ENCODE measurements around the gene FOXJ3.

The FOXJ3 gene

DNA sequence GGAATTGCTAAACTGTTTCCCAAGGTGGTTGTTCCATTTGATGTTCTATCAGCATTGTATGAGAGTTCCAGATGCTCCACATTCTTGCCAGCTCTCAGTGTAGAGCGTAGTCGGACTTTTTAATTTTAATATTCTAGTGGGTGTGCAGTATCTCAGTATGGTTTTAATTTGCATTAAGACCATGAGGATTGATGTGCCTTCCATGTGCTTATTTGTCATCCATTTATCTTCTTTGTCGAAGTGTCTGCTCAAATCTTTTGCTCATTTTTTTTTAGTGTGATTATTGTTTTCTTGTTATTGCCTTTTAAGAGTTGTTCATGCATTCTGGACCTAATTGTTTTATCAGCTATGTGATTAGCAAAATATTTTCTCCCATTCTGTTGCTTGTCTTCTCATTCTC, 195.6 kb downstream of the FOXJ3 start:
- no peak for DNase-seq

DNA sequence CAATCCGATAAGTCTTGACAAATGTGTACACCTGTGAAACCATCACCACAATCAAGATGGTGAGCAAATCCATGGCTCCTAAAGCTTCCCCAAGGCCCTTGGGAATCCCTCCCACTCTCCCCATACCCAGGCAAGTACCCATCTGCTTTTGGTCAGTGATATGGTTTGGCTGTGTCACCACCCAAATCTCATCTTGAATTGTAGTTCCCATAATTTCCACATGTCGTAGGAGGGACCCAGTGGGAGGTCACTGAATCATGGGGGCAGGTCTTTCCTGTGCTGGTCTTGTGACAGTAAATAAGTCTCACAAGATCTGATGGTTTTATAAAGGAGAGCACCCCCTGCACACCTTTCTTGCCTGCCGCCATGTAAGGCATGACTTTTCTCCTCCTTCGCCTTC, 196.4 kb downstream of the FOXJ3 start:
- DNase-seq: no peak

DNA sequence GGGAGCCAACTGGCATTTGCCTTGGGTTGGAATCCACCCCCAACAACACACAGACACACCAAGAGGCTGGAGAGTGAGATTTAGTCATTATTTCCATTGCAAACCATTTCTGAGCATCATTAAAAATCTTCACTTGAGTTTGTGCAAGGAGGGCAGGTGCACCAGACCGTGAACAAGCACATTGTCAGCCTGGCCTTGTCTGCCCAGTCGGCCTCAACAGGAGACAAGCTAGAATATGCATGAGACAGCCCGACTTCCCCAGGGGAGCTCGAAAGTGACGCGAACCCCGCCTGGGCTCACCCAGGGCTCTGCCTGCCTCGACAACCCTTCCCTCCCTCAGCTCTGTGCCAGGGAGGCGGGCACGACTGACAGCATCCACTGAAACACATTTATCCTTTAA, 197.3 kb downstream of the FOXJ3 start:
- no peak for DNase-seq

DNA sequence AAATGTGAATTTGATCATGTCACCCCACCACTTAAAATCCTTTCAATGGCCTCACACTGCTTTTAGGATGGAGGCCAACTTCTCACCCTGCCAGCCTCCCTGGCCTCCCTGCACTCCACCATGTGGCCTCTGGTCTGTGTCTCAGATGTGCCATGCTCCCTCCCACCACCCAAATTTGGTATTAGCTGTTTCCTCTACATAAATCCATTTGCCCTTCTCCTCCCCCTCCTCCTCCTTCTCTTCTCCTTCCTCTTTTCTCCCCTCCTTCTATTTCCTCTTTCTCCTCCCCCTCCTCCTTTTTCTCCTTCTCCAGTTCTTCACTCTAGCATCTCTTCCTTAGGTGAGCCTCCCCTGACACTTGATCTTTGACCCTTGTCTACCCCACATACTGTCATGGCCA, 198.6 kb downstream of the FOXJ3 start:
- DNase-seq: no peak

DNA sequence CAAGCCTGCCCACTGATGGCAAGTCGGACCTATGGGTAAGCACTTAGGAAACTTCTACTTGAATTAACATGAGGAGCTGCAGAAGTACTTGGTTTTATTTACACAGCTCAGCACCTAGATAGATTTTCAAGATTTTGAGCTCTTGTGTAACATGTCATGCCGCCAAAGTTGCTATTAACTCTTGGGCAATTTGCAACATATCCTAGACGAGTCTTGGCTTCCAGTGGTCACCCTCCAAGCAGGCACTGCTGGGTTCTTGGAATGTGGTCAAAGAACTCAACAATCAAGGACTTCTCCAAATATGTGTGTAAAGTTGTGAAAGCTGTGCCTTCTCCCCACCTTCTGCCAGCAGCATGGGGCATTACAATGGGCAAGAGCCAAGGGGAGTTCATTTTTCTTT, 199.6 kb downstream of the FOXJ3 start:
- no peak for DNase-seq

DNA sequence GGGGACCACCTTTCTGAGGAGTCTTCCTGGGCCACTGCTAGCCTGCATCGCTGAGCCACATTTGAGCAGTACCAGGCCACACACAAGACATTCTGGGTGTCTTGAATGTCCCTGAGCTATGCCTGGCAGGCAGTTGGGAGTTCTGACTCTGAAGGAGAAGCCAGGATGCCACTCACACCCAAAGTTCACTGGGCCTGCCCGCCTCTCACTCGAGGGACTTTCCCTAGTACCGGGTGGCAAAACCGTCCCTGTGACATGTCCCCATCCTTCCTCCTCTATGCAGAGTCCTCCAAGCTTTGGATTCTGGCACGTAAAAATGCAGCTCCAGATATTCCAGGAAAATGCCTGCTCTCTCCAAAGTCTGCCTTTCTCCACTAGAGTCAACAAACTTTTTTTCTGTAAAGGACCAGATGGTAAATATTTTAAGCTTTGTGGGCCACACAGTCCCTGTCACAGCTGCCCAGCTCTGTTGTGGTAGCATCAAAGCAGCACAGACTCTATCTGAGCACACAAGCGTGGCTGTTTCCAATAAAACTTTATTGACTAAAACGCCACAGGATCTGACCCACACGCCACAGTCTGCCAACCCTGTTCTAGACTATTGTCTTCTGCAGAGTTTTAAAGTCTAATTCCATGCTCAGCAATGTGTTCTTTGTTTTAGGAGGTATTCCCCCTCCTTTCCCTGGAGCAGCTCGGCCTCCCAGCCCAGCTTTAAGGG, 201.1 kb downstream of the FOXJ3 start:
- no peak for DNase-seq

DNA sequence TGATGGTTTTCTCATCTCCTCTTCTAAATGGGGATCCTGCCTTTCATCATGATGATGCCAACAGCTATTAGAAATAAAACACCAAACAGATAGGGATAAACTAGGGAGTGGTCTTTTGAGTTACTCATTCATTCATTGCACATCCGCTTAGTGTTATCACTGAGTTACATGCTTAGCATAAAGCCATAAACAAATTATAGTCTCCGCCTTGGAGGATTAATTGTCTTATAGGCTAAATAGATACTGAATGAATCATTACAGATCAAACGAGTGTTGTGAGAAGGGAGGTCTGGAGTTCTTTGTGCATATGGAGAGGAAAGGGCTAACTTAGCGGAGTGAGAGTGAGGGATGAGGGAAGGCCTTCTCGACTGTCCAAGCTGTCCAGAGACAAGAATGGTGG, 201.6 kb downstream of the FOXJ3 start:
- no peak for DNase-seq

DNA sequence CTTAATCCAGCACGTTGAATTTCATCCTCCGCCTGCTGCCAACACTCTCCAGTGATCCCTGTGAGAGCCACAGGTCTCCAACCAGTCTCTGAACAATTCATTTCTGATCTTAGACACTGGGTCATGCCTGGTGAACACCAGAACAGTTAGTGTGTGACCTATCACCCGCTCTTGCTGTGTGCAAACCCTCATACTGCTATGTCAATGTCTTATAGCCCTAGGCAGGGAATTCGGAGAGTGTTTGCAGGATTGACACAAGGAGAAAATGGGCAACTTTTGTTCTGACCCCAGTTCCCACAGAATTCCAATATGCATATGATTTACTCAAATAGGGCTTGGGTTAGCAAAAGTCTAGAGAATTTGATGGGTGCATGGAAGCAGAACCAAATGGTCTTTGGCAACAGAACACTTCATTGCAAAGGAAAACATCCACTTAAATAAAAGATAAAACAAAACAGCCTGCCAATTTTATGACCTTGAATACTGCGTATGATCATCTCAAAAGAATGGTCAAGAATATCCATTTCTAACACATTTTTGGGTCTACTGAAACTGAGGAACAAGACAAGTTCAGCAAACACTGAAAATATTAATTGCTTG, 204.9 kb downstream of the FOXJ3 start:
- DNase-seq: no peak

DNA sequence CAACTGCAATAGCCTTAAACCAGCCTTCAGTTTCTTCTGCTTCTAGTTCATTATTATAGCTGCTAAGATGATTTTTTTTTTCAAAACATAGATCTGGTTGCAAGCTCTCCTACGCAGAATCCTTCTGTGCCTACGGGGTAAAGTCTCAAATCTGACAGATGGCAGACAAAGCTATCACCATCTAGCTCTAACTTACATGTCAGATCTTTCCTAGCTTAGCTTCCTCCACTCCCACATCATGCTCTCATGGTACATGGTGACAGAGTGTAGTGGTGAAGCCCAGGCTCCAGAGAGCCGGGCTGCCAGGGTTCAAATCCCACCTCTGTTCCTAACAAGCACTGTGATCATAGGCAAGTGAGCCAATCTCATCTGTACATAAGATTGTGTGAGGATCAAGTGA, 206.1 kb downstream of the FOXJ3 start:
- DNase-seq: no peak

DNA sequence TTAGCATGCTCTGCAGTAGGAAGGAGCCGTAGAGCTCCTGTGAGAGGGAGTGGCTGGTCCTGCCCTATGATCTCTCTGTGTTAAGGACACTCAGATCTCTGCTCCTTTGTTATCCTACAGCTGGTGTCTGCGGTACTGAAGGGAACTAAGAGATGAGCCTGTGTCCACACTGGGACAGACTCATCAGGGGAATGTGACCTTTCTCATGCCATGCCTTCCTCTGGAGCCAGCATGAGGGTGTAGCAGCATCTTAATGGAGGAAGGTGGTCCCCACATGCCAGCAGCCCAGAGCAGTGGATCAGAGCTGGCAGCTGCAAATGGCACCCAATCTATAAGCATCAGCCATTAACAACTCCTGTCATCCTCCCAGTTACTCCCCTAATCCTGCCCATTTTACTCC, 206.5 kb downstream of the FOXJ3 start:
- no peak for DNase-seq

DNA sequence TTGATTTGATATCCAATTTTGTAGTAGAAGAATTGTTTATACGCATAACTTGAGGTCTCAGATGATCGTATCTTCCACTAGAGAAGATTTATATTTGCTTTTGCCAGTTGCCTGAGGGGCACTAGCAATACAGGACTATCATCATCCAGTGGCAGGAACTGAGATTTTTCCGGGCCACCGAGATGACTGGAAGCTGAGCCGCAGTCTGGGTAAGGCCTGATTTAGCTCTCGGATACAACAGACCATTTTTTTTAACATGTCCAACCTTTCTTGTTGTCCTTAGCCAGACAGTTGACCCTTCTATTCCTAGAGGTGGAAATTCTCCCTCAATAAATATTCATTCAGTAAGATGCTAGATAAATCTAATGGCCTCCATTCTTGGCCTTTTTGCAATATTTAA, 207.3 kb downstream of the FOXJ3 start:
- no peak for DNase-seq

Data from amniotic stem cell (primary cell).